OCI-LY1 (cell line): ENCODE measurements around the gene PDE3A.

ENCODE experiments used
- H2AFZ ChIP-seq: fragments of 200-600 bp; sonication (generic), shearing (Covaris generic); 2 replicates; pipeline ENCODE4 v1.6.0; 2014; ENCODE audit warnings: antibody characterized with exemption, mild to moderate bottlenecking, low read length
- H3F3A ChIP-seq: fragments of 200-600 bp; sonication (generic), shearing (Covaris generic); 2 replicates; pipeline ENCODE4 v1.6.0; 2014; ENCODE audit warnings: mild to moderate bottlenecking, antibody characterized with exemption, low read length, moderate library complexity; ENCODE audit not compliant: insufficient read depth
- H3K27ac ChIP-seq: fragments of 200-600 bp; sonication (generic); 2 replicates; pipeline ENCODE4 v1.5.1; 2014; ENCODE audit warnings: low read length, mixed run types, mild to moderate bottlenecking, low read depth; ENCODE audit not compliant: poor library complexity, severe bottlenecking
- H3K27me3 ChIP-seq: fragments of 200-600 bp; sonication (generic); 2 replicates; pipeline ENCODE4 v1.6.0; 2014; ENCODE audit warnings: antibody characterized with exemption, mild to moderate bottlenecking, low read length, moderate library complexity; ENCODE audit not compliant: insufficient read depth
- H3K36me3 ChIP-seq: fragments of 200-600 bp; sonication (generic); 2 replicates; pipeline ENCODE4 v1.6.1; 2014; ENCODE audit warnings: mild to moderate bottlenecking, antibody characterized with exemption, low read length, moderate library complexity, mixed read lengths; ENCODE audit not compliant: insufficient read depth
- H3K4me1 ChIP-seq: fragments of 200-600 bp; sonication (generic); 2 replicates; pipeline ENCODE4 v1.5.1; 2014; ENCODE audit warnings: mild to moderate bottlenecking, low read length, moderate library complexity; ENCODE audit not compliant: insufficient read depth, severe bottlenecking
- H3K4me2 ChIP-seq: fragments of 200-600 bp; sonication (generic), shearing (Covaris generic); 2 replicates; pipeline ENCODE4 v1.6.1; 2014; ENCODE audit warnings: low read length
- H3K4me3 ChIP-seq: fragments of 200-600 bp; sonication (generic); 2 replicates; pipeline ENCODE4 v1.5.1; 2014; ENCODE audit warnings: low read length, low read depth, mild to moderate bottlenecking, mixed read lengths; ENCODE audit not compliant: poor library complexity, severe bottlenecking
- H3K79me2 ChIP-seq: fragments of 200-600 bp; shearing (Covaris generic); 2 replicates; pipeline ENCODE4 v1.6.1; 2016; ENCODE audit warnings: mixed run types, low read length, mixed read lengths; ENCODE audit not compliant: insufficient read depth
- H3K9ac ChIP-seq: fragments of 200-600 bp; sonication (generic), shearing (Covaris generic); 2 replicates; pipeline ENCODE4 v1.6.1; 2014; ENCODE audit warnings: mild to moderate bottlenecking, low read length, mixed read lengths
- H3K9me2 ChIP-seq: fragments of 200-600 bp; sonication (generic), shearing (Covaris generic); 2 replicates; pipeline ENCODE4 v1.6.1; 2014; ENCODE audit warnings: low read depth, mild to moderate bottlenecking, low read length, mixed read lengths
- H3K9me3 ChIP-seq: fragments of 200-600 bp; shearing (Covaris generic); 2 replicates; pipeline ENCODE4 v1.6.1; 2014; ENCODE audit warnings: low read length, mixed read lengths
- H4K20me1 ChIP-seq: fragments of 200-600 bp; sonication (generic), shearing (Covaris generic); 2 replicates; pipeline ENCODE4 v1.6.0; 2016; ENCODE audit warnings: mild to moderate bottlenecking, low read length; ENCODE audit not compliant: insufficient read depth
- CTCF ChIP-seq: fragments of 200-600 bp; sonication (generic), shearing (Covaris generic); IDR thresholded peaks from 2 replicates; pipeline ENCODE4 v1.5.1; 2017; ENCODE audit warnings: mild to moderate bottlenecking, antibody characterized with exemption, low read length, moderate library complexity, mixed read lengths
- EZH2 ChIP-seq: fragments of 200-600 bp; sonication (generic), shearing (Covaris generic); IDR thresholded peaks from 2 replicates; pipeline ENCODE4 v1.8.0; 2017; ENCODE audit warnings: borderline replicate concordance, mixed run types, mild to moderate bottlenecking, antibody characterized with exemption, low read length, moderate library complexity, mixed read lengths

PDE3A gene

GRCh38 chr12:20527417-20528163 lies 159.3 kb downstream of the PDE3A start:
- Histone ChIP-seq H3K4me3 (no peak overlapping the region), H3K4me2 (no peak overlapping the region), H3K4me1 (no peaks in the 10 kb centered on the region), H3K9me3 (no peaks in the 10 kb centered on the region), H3K79me2 (no peaks in the 10 kb centered on the region), H2AFZ (no peak overlapping the region), H3K27ac (no peak overlapping the region), H3K9me2 (no peaks in the 10 kb centered on the region), H3K27me3 (no peaks in the 10 kb centered on the region), H3F3A (no peaks in the 10 kb centered on the region), H3K9ac (no peak overlapping the region), H3K36me3 (no peaks in the 10 kb centered on the region), H4K20me1 (no peaks in the 10 kb centered on the region)
- no peak for TF ChIP-seq CTCF

GRCh38 chr12:20528208-20528607 lies 159.9 kb downstream of the PDE3A start:
- no peak overlapping the region for H3K4me2 ChIP-seq
- no peaks in the 10 kb centered on the region for H3K27me3 ChIP-seq
- no peak overlapping the region for H3K27ac ChIP-seq
- H3K79me2 ChIP-seq = no peaks in the 10 kb centered on the region
- H3F3A ChIP-seq = no peaks in the 10 kb centered on the region
- H2AFZ ChIP-seq = no peak overlapping the region
- H4K20me1 ChIP-seq = no peaks in the 10 kb centered on the region
- no peaks in the 10 kb centered on the region for H3K36me3 ChIP-seq
- H3K4me3 ChIP-seq = no peak overlapping the region
- no peaks in the 10 kb centered on the region for H3K4me1 ChIP-seq
- TF ChIP-seq EZH2 = no peak
- no peak for TF ChIP-seq CTCF
- no peaks in the 10 kb centered on the region for H3K9me2 ChIP-seq
- no peak overlapping the region for H3K9ac ChIP-seq
- H3K9me3 ChIP-seq = no peaks in the 10 kb centered on the region

- Histone ChIP-seq H3K4me2 (no peak overlapping the region), H4K20me1 (no peaks in the 10 kb centered on the region), H3K4me3 (no peak overlapping the region), H2AFZ (no peak overlapping the region), H3K9me3 (no peaks in the 10 kb centered on the region), H3F3A (no peaks in the 10 kb centered on the region), H3K27me3 (no peaks in the 10 kb centered on the region), H3K27ac (no peak overlapping the region), H3K36me3 (no peaks in the 10 kb centered on the region), H3K9me2 (no peaks in the 10 kb centered on the region), H3K79me2 (no peaks in the 10 kb centered on the region), H3K9ac (no peak overlapping the region), H3K4me1 (no peaks in the 10 kb centered on the region)
- TF ChIP-seq CTCF (no peak), EZH2 (no peak)
Observed at GRCh38 chr12:20546267-20546666, 177.9 kb downstream of the PDE3A start.
